Right ventricle myocardium superior (tissue), 1 donor: ENCODE results near the gene LPO. TPM values are rescaled to one million over a fixed set of nuclear protein-coding genes. Genes with fewer than 3 reads are reported as not detected.

Experiments
- ATAC-seq: fragments of 200-7000 bp; cut with Tn5 transposase; one replicate; pipeline ENCODE4 v1.9.1; 2020; ENCODE audit warnings: mild to moderate bottlenecking; ENCODE audit not compliant: poor library complexity
- DNase-seq: peaks from one replicate; pipeline ENCODE4 v3.0.0-alpha.2; 2020
- intact Hi-C: fragments of 100-400 bp; cut with DNase I; formaldehyde crosslinking; loops from one replicate; pipeline ENCODE4 v1.11.2; 2022
- total RNA-seq: library from RNA; stranded (reverse); fragmentation: NEBNext Ultra II Directional; extraction: Animal tissue kit (Norgen Biotek cat#: 25700); gene quantifications from one replicate; pipeline ENCODE4 v1.2.1, GENCODE V29; 2021
- donor health status: DM: no; HTN: yes; CAD: no; lungs with severe emphysema.

LPO gene
- total RNA-seq, 1 donor from 2014 or later, result not detected

DNA sequence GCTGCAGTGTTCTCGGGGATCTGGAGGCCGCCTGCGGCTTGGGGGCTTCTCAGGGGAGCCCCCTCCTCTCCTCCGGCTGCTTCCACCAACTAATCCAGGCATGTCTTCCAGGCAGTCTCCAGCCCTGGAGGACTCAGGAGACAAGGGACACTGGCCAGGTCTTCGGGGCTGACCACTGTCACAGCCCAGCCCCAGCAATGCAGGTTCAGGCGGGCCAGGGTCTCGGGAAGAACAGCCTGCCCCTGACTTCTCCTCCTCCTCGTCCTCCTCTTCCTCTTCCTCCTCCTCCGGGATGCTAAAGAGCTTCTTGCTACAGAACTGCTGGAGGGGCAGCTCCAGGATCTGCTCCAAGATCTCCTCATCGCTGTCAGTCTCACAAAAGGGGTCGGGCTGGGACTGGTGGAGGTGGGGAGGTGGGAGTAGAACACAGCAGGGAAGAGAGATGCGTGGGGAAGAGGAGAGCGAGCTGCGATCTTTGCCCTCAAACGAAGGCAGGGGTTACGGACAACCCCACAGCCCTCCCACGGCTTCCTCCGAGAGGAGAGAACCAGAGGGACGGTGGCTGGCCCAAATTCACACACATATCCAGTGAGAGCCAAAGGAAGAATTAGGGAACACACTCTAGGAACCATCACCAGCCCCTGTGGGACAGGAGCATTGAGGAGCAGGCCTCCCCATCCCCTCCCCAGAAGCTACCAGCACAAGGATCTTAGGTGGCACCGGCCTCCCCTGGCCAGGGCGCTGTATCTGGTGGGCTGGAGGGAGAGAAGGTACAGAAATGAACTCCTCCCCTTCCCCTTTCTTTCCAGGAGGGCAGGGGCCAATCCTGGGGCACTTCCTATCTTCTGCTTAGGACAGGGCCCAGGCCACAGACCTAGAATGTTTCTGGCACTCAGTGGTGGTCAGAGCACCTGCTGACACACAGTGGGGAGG is 70.9 kb downstream of the LPO start:
- DNase-seq (no peak), ATAC-seq (no peak)
- intact Hi-C loops, result no loop called here

DNA sequence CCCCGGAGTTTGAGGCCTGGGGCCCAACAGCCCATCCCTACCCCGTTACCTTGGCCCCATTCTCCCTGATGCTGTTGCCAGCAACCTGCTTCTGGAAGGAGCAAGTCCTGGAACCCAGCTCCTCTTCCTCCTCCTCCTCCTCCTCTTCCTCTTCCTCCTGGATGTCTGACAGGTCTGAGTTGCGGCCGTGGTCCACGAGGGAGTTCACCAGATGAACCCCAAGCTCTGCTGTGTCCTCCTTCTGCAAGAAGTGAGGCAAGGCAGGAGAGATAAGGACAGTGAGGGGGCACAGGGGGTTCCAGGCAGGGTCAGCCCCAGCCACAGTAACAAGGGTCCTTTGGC is 71.5 kb downstream of the LPO start:
- intact Hi-C loops, result no loop called here
- no peak for DNase-seq
- no peak for ATAC-seq

DNA sequence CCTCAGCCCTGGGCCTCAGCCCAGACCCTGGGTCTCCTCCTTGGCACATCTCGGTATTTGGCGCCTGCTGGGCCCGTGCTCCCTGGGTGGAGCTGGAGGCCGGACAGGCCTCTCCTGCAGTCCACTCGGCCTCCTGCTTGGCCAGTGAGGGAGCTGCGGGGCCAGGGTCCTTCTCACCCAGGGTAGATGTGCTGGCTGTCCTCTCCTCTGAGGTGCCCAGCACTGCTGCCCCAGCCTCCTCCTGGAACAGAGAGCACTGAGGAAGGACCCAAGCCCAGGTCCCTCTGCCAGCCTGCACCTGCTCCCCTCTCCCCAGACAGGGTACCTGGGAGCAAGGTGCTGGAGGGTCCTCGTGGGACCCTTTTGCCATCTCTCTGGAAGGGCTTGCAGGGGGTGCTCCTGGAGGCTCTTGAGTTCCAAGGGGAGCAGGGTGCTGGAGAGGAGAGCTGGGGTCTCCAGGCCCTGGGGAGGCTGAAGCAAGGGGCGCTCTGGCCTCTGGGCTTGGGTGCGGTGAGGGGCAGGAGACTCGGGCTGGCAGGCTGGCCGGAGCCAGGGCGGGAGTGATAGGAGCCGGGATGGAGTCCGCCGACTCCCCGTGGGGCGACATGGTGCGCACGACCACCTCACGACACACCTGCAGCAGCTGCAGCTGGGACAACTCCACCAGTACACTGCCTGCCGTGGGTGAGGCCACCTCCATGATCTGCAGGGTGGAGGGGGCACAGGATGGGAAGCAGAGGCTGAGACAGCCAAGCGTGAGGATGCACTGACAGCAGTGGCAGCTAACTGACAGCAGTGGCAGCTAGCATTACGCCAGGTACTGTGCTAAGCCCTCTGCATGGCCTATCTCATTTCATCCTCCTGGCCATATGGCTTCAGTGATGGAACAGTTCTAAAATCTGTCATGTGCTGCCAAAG is 72.4 kb downstream of the LPO start:
- DNase-seq (peak; percentile 27), ATAC-seq (no peak)
- intact Hi-C loops, result no loop called here

DNA sequence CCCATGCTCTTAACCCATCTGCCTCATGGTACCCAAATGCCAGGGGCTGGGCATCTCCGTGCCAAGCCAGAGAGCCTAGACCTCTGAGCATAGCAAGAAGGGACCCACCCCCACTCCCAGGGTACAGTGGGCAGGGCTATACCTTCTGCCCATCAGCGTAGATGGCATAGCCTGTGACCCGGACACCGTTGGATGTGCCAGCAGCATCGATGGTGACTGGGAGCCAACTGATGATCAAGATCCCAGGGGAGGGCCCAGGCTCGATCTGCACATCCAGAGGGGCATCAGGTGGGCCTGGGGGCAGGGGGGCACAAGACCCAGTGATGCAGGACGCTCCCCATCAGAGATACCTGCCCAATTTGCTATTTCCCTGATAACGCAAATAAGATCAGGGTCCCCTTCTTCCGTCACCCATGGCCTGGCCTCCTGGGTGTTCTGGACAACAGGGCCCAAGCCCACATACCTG is 73.1 kb downstream of the LPO start:
- no peak for ATAC-seq
- peak; percentile 17 for DNase-seq
- intact Hi-C loops, result no loop called here

DNA sequence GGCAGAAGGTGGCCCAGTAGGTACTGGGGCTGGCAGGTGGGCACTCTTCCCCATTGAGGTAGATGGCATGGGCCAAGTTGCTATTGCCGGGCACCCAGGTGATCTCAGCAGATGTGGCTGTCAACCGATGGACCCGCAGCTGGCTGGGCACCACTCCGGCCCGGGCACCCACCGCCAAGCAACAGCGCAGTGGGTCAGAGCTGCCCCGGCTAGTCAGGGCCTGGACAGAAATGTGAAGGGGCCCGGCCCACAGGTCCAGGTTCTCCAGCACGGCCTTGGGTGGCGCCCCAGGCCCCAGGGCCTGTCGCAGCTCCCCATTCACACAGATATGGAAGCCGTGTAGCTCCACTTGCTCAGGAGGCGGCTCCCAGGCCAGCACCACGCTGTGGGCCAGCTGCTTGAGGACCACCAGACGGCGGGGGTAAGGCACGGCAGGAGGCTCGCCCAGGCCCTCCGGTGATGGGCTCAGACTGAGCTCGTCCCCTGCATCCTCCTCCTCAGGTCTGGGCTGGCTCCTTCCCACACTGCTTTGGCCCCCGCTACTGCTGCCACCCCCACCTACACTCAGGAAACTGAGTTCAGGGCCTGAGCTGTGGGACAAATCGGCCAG is 73.7 kb downstream of the LPO start:
- DNase-seq (peak; percentile 26), ATAC-seq (no peak)
- intact Hi-C loops, result no loop called here

DNA sequence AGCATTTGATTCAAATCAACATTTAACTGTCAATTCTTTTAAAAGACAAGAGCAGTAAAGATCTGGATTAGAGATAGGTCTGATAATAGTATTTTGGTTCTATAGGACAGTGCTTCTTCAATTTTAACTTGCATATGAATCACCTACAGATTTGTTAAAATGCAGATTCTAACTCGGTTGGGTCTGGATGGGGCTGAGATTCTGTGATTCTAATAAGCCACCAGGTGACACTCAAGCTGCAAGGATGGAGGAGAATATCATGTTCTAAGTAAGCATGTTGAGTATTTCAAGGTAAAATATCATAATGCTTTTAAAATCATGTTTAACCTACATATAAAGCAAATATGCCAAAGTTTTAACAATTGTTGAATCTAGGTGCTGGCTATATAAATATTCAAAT is 74.4 kb downstream of the LPO start:
- no peak for DNase-seq
- intact Hi-C loops, result no loop called here
- no peak for ATAC-seq

DNA sequence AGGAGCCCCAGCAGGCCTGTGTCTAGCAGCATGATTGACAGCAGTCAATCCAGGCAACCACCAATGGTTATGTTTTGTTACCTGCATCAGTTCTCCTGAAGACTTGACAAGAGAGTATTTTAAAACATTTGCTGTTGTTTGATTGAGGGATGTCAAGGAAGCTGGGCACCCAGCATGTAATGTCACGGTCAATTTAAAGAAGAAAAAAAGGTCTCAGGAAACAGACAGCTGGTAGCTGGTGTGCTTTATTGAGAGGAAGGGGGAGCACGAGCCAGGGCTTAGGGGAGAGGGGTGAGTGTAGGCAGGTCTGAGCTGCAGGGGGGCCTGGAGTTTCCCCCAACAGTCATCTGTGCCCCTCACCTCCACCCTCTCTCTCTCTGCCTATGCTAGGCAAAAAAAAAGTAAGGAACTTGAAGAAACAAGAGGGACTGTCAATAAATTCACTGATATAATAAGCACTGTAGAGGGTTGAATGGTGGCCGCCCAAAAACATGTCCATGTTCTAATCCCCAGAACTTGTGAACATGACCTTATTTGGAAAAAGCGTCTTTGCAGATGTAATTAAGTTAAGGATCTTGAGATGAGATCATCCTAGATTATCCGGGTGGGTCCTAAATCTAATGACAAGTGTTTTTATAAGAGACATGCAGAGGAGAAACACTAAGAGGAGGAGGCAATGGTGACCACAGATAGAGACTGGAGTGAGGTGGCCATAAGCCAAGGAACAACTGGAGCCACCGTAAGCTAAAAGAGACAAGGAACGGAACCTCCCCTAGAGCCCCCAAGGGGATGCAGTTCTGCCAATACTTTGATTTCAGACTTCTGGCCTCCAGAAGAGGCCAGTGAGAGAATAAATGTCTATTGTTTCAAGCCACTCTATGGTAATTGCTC is 75.7 kb downstream of the LPO start:
- ATAC-seq, result no peak
- intact Hi-C loops, result no loop called here
- DNase-seq, result no peak

DNA sequence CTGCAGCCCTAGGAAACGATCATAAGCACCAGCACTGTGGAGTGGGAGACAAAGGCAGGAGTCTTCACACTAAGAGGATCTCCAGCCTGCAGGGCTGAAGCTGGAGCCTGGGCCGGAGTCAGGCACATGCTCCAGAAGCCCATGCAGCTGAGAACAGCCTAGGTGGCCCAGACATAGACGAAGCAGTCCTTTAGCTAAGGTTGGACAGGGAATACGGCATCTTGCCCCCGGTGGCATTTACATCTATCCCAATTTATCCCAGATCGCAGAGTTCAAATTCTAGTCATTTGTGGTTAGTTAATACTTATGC is 76.3 kb downstream of the LPO start:
- intact Hi-C loops, result loop anchor here (5.0 kb wide), 1 partner anchor 133 kb away; no protein-coding TSS in a partner anchor
- no peak for DNase-seq
- ATAC-seq, result no peak

DNA sequence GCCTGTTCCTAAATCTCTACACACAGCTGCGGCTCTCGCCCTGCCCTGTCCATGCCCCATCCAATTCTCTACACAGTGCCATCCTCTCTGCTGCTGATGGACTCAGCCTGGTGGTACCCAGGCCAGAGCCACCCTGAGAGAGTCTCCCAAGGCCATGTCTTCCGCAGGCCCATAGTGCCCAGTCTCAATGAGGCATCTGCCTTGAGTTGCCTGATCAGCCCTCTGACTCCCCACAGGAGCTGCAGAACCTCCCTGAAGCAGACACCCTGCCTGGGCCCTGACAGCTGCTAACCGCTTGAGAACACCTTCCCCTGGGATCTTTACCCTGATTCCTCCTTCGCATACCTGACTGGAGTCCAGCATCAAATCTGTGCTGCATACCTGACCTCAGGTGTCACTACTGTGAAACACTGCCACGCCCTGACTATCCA is 76.9 kb downstream of the LPO start:
- DNase-seq, result peak; percentile 14
- intact Hi-C loops, result loop anchor here (5.0 kb wide), 1 partner anchor 132 kb away; no protein-coding TSS in a partner anchor

DNA sequence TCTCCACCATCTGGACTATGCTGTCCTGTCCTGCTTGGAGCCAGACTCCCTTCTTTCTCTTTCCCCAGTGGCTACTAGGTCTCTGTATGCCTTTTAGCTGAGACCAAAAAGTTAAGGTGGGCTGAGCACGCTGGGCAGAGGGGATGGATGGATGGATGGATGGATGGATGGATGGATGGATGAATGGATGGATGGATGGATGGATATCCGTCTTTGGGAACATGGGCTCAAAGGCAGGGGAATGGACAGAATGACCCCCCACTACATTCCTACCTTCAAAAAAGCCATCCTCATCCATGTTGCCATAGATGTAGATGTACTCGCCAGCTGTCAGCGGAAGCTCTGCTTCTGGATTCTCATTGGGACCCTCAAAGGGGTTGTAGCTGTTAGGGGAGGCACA is 77.4 kb downstream of the LPO start:
- ATAC-seq (no peak), DNase-seq (no peak)
- intact Hi-C loops, result loop anchor here (5.0 kb wide), 1 partner anchor 132 kb away; no protein-coding TSS in a partner anchor

More for the DNA sequence above, 76.9 kb downstream of the LPO start:
- ATAC-seq, result no peak

DNA sequence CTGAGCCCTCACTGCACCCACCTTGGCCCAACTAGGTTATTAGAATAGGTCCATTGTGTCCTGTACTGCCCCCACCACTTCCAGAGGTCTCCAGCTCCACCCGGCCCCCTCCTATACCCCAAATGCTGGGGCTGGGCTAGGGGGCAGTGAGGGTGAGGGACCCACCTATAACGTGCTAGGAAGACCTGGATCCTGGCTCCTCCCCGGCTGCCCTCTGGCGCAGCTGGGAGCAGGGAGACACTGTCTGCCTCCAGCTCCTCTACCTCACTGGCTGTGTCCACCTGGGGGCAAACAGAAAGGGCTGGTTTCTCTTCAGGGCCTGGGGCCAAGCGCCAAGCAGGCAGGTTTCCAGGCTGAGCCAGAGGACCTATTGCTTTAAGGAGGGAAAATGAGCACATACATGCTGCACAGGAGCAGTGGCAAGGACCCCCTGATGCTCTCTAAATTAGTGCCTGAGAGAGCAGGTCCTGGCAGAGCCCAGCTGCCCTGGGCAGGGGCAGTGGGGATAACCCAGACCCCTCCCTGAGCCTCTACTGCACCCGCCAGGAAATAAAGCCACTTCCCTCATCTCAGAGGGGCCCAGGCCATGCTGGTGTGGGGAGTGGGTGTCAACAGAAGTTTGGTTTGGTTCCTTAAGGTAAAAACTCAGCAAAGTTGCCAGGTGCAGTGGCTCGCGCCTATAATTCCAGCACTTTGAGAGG is 78.0 kb downstream of the LPO start:
- ATAC-seq (no peak), DNase-seq (no peak)
- intact Hi-C loops, result loop anchor here (5.0 kb wide), 1 partner anchor 131 kb away; no protein-coding TSS in a partner anchor

DNA sequence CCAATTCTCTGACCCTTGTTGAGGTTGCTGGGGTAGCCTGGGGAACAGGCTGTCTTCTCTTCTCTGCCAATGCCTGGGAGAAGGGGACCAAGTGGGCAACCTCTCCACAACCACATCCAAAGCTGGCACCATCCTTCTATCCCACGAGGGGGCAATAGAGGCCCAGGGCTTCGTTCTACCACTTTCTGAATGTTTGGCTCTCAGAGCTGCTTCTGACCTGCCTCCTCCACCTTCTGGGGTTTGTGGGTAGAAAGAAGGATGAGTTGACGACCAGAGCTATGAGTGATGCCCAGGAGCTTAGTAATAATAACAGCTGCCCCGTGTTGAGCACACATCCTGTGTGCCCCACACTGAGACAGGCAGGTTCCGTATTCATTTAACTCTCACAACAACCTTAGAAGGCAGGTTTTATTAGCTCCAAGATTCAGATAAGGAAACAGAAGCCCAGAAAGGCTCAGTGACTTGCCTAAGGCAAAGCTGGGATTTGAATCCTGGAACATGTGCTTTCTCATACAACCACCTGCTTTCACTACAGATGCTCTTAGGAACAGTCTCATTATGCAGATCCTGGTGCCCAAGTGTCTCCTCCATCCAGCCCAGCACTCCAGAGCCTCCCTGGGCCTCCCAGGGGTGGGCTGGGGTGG is 79.2 kb downstream of the LPO start:
- intact Hi-C loops, result loop anchor here (5.0 kb wide), 1 partner anchor 130 kb away; no protein-coding TSS in a partner anchor
- DNase-seq, result peak; percentile 36
- peak; percentile 67 for ATAC-seq

DNA sequence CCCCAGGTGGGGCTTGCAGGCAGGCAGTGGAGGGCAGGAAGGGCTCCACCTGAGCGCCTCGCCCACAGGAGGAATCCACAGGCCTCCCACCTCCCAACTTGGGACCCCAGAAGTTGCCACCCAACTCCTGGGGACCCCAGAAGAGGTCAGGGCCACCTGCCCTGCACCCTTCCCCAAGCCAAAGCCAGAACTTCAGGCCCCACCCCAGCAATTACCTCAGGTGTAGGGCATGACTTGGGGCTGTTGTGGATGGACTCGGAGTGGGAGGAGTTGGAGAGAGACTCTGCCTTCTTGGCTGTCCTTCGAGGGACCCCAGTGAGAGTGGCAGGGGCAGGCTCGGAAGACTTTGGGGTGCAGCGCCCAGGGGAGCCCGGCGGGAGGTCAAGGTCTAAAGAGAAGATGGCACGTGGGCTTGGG is 79.7 kb downstream of the LPO start:
- intact Hi-C loops, result loop anchor here (5.0 kb wide), 1 partner anchor 129 kb away; no protein-coding TSS in a partner anchor
- ATAC-seq (no peak), DNase-seq (peak; percentile 21)
